ENCODE data around the gene PSME3IP1. TPM values are rescaled to one million over a fixed set of nuclear protein-coding genes. Genes with fewer than 3 reads are reported as not detected.

The PSME3IP1 gene
- total RNA-seq, 1 experiment from 2014 or later: 104 TPM

GRCh38 chr16:57166951-57167350 lies 18.9 kb downstream of the PSME3IP1 start:
- no peak overlapping the region for H3K4me3 Mint-ChIP-seq
- DNase-seq (ENCODE audit: low spot score) (no peak), ATAC-seq (no peak)
- no peaks in the 10 kb centered on the region for H3K9me3 Mint-ChIP-seq
- POLR2A ChIA-PET: no interaction called here
- H3K27ac Mint-ChIP-seq: no peak overlapping the region
- 0 out of 2 replicates have a peak, but pooled peaks cover 3% of the 10 kb centered on the region for H3K4me1 Mint-ChIP-seq
- H3K27me3 Mint-ChIP-seq (ENCODE audit: low read depth): no peaks in the 10 kb centered on the region
- TF ChIP-seq ZNF263 (CRISPR knock-in tag; IDR thresholded peaks at IDR 0.05; ENCODE audit: low read depth): no peak
- TF ChIP-seq ZBTB43 (CRISPR knock-in tag; IDR thresholded peaks at IDR 0.05): no peak
- no peak for TF ChIP-seq RELA (CRISPR knock-in tag; IDR thresholded peaks at IDR 0.05; ENCODE audit: borderline replicate concordance)
- no peak for TF ChIP-seq FOXP1 (CRISPR knock-in tag; IDR thresholded peaks at IDR 0.05; ENCODE audit: borderline replicate concordance)
- no peak for TF ChIP-seq MLX (CRISPR knock-in tag; IDR thresholded peaks at IDR 0.05)
- no peak for TF ChIP-seq NR3C1 (CRISPR knock-in tag; conservative IDR thresholded peaks at IDR 0.05; ENCODE audit: low read depth)
- TF ChIP-seq ZNF121 (CRISPR knock-in tag; IDR thresholded peaks at IDR 0.05): no peak
- no peak for TF ChIP-seq MAX (CRISPR knock-in tag; IDR thresholded peaks at IDR 0.05)
- no peak for TF ChIP-seq ZNF396 (CRISPR knock-in tag; IDR thresholded peaks at IDR 0.05; ENCODE audit: borderline replicate concordance)
- peaks cover 76% of the 10 kb centered on the region for H3K36me3 Mint-ChIP-seq
- CTCF ChIA-PET: interaction anchor here (0.7 kb wide), 1 partner anchor 73 kb away, joined by 3 read pairs; no protein-coding TSS in a partner anchor

- H3K27me3 Mint-ChIP-seq (ENCODE audit: low read depth): no peaks in the 10 kb centered on the region
- ATAC-seq (no peak), DNase-seq (ENCODE audit: low spot score) (no peak)
- 0 out of 2 replicates have a peak, but pooled peaks cover 3% of the 10 kb centered on the region for H3K4me1 Mint-ChIP-seq
- POLR2A ChIA-PET: no interaction called here
- no peak overlapping the region for H3K4me3 Mint-ChIP-seq
- no peaks in the 10 kb centered on the region for H3K9me3 Mint-ChIP-seq
- H3K36me3 Mint-ChIP-seq: peaks cover 75% of the 10 kb centered on the region
- CTCF ChIA-PET: interaction anchor here (0.7 kb wide), 1 partner anchor 74 kb away, joined by 3 read pairs; the partner anchor contains the start of gene CPNE2
- H3K27ac Mint-ChIP-seq: no peak overlapping the region
- no peak for TF ChIP-seq FOXK1 (CRISPR knock-in tag; IDR thresholded peaks at IDR 0.05)
- no peak for TF ChIP-seq ZNF423 (CRISPR knock-in tag; IDR thresholded peaks at IDR 0.05)
- no peak for TF ChIP-seq SP1 (CRISPR knock-in tag; conservative IDR thresholded peaks at IDR 0.05)
- TF ChIP-seq ERG (CRISPR knock-in tag; IDR thresholded peaks at IDR 0.05): no peak
- TF ChIP-seq ATF2 (CRISPR knock-in tag; IDR thresholded peaks at IDR 0.05; ENCODE audit: borderline replicate concordance, low read depth): no peak
- no peak for TF ChIP-seq CDX4 (CRISPR knock-in tag; IDR thresholded peaks at IDR 0.05; ENCODE audit: borderline replicate concordance)
- no peak for TF ChIP-seq ATF1 (CRISPR knock-in tag; IDR thresholded peaks at IDR 0.05)
- no peak for TF ChIP-seq USF2 (CRISPR knock-in tag; IDR thresholded peaks at IDR 0.05)
- TF ChIP-seq GABPB1 (CRISPR knock-in tag; IDR thresholded peaks at IDR 0.05): no peak
- TF ChIP-seq ZNF671 (CRISPR knock-in tag; IDR thresholded peaks at IDR 0.05): no peak
- no peak for TF ChIP-seq NR1H2 (CRISPR knock-in tag; IDR thresholded peaks at IDR 0.05)
- TF ChIP-seq NFATC4 (CRISPR knock-in tag; IDR thresholded peaks at IDR 0.05): no peak
These were observed 19.4 kb downstream of the PSME3IP1 start for GRCh38 chr16:57166451-57166850.
